IPS-15b (cell line): Measurements from ENCODE around the gene CCNJ.
"Not testable (repeated sequence)": the region's sequence is repeated elsewhere in the genome, so short reads cannot be mapped to it uniquely, and the experiment has no call there.

ENCODE experiments used
- H3K27me3 ChIP-seq: one replicate; pipeline ENCODE4 v1.6.1; 2013; ENCODE audit warnings: low read length; ENCODE audit not compliant: control insufficient read depth, insufficient read depth
- H3K36me3 ChIP-seq: one replicate; pipeline ENCODE4 v1.6.1; 2013; ENCODE audit warnings: low read length; ENCODE audit not compliant: control insufficient read depth, insufficient read depth
- H3K4me1 ChIP-seq: one replicate; pipeline ENCODE4 v1.6.1; 2013; ENCODE audit warnings: mild to moderate bottlenecking, low read length; ENCODE audit not compliant: control insufficient read depth, insufficient read depth
- H3K4me3 ChIP-seq: one replicate; pipeline ENCODE4 v1.5.1; 2013; ENCODE audit warnings: low read depth, low read length
- H3K9ac ChIP-seq: one replicate; pipeline ENCODE4 v1.6.1; 2013; ENCODE audit warnings: low read depth, mild to moderate bottlenecking, low read length
- H3K9me3 ChIP-seq: one replicate; pipeline ENCODE4 v1.6.1; 2013; ENCODE audit warnings: mild to moderate bottlenecking, low read length; ENCODE audit not compliant: control insufficient read depth, insufficient read depth

CCNJ gene

DNA sequence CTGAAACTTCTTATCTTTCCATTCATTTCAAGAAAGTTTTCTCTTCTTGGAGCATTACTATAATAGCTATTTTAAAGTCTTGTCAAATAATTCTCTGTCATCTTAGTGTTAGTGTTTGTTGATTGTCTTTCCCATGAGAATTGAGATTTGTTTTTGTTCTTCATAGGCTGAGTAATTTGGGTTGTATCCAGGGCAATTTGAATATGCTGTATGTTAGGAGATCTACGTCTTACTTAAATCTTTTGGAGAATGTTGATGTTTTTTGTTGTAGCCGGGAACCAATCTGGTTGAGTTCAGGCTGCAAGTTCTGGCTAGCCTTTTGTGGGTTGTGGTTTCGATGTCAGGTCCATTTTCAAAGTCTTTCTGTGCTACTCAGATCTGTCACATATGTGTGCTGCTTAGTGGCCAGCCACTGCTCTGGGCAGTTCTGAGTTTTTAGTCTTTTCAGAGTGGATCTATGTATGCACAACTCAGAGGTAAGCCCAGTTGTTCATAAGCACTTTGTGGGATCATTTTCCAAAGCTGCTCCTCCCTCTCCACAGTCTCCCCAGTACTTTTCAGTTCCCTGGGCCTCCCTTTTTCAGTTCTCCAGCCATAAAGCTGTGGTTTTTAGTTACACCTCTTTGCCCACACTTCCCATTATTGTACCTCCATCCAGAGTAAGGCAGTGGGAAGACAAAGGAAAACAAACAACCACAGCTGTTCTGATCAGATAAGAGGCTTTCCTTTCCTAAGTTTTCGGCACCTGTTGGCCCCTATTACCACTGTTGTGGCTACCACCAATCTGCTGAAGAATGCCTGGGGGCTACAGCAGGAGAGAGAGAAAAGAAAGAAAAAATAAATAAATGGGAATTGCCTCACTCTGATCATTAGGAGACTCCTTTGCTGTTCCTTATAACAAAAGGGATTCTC is 4.7 kb upstream of the CCNJ start:
- Histone ChIP-seq H3K27me3 (peaks cover 13% of the 10 kb centered on the region), H3K4me3 (no peak overlapping the region), H3K9ac (no peak overlapping the region), H3K36me3 (no peaks in the 10 kb centered on the region), H3K4me1 (no peaks in the 10 kb centered on the region), H3K9me3 (no peaks in the 10 kb centered on the region)

DNA sequence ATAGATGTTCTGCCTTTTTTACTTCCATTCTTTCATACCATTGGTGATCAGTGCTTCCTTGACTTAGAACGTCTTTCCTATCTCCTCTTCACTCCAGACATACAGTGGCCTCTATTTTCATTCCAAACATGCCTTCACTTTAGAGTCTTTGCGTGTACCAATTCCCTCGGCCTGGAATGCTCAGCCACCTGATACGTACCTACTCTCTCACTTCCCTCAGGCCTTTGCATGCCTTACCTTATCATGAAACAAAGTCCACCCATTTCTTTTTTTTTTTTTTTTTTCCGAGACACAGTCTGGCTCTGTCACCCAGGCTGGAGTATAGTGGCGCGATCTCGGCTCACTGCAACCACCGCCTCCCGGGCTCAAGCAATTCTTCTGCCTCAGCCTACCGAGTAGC is 2.2 kb upstream of the CCNJ start:
- Histone ChIP-seq H3K36me3 (no peaks in the 10 kb centered on the region), H3K9ac (no peak overlapping the region), H3K4me3 (no peak overlapping the region), H3K9me3 (no peaks in the 10 kb centered on the region), H3K4me1 (peaks cover 8% of the 10 kb centered on the region), H3K27me3 (peaks cover 13% of the 10 kb centered on the region)

DNA sequence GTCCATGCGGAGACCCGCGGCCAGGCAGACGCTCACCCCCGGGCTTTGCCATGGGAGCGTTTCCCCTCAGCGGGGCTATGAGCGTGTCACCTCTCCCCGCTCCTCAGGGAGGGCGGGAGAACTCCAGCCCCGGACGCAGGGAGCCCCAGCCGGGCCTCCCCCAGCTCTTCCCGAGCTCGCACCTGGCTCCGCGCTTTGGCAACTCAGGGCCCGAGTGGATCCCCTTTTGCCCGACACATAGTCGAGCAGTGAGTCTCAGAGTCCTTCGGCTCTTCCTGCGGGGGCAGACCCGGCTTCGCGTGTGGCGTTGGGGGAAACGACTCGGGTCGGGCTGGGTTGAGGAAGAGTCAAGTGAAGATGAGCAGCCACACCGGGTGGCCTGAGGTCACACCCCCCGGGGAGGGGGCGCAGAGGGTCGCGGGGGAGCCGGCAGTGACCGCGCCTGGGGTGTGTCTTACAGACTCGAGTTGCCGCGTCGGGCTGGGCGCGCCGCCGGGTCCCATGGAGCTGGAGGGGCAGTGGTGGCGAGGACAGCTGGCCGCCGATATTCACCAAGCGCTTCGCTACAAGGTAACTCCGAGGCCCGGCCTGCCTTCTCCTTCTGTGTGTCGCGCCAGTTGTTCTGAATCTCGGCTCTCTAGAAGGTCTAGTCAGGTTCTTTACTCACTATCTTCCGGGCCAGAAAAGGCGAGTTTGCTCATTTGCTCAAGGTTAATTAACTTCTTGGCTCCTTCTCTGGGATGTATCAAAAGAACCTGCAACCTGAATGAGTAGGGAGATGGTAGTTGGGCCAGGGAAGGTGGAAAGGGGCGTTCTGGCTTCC is 721 bp downstream of the CCNJ start:
- no peaks in the 10 kb centered on the region for H3K9me3 ChIP-seq

DNA sequence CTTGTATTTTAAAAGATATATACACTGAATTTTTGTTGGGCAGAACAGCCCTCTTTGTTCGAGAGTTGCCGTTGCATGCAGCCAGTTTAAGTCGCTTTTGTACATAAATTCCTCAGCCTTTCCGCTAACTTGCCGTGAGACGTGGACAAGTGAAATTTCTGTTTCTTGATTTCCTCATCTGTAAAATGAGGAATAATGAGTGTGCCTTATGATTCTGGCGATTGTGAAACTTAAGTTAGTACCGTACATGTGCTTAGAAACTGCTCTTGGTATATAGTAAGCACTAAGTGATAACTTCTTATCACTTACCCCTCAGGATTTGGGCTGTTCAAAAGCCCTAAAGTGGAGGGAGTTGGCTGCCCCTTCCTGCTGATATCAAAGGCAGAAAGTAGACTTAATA is 1.4 kb downstream of the CCNJ start:
- Histone ChIP-seq H3K4me1 (peaks cover 10% of the 10 kb centered on the region), H3K36me3 (no peaks in the 10 kb centered on the region), H3K4me3 (peak overlapping the region; percentile 83), H3K9ac (peak overlapping the region; percentile 96), H3K9me3 (no peaks in the 10 kb centered on the region), H3K27me3 (peaks cover 13% of the 10 kb centered on the region)

More for the DNA sequence above, 721 bp downstream of the CCNJ start:
- Histone ChIP-seq H3K9ac (peak overlapping the region; percentile 96), H3K27me3 (peaks cover 13% of the 10 kb centered on the region), H3K36me3 (no peaks in the 10 kb centered on the region), H3K4me3 (peak overlapping the region; percentile 83), H3K4me1 (peaks cover 10% of the 10 kb centered on the region)

DNA sequence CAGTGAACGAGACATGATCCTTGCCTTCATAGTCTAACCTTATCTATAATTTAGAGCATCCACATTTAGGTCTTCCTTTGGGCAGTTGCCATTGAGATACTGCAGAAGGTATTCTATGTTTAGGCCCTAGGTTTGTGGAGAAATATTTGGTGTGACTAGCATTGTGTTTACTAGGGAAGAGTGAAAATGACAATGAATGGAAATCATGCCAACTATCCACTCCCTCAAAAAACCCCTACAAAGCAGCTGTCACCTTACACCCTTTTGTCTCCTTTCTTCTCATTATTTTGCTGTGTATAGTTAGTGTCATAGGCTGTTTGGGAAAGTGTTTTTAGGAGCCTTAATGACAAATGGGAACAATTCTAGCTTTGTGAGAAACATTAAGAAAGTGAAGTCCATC is 3.2 kb downstream of the CCNJ start:
- Histone ChIP-seq H3K27me3 (peaks cover 13% of the 10 kb centered on the region), H3K9me3 (no peaks in the 10 kb centered on the region), H3K9ac (no peak overlapping the region), H3K4me1 (peaks cover 10% of the 10 kb centered on the region), H3K4me3 (no peak overlapping the region), H3K36me3 (no peaks in the 10 kb centered on the region)

DNA sequence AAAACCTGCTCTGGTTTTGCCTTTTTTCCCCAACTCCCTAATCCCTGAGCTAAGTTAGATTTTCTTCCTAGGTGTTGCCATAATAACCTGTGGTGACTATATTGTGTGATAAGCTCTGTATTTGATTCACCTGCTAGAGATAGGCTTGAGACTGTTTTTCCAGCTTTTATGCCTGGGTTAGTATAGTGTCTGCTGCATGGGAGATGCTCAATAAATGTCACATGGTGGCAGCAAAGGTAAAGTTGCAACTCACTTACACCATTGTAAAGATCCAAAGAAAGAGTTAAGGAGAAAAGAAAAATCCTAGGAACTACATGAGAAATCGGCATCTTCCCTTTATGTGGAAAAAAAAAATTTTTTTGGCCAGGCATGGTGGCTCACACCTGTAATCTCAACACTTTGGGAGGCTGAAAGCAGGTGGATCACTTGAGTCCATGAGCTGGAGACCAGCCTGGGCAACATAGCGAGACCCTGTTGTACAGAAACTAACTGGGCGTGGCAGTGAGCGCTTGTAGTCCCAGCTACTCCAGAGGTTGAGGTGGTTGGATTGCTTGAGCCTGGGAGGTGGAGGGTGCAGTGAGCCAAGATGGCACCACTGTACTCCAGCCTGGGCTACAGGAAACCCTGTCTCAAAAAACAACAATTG is 3.7 kb downstream of the CCNJ start:
- no peaks in the 10 kb centered on the region for H3K36me3 ChIP-seq

DNA sequence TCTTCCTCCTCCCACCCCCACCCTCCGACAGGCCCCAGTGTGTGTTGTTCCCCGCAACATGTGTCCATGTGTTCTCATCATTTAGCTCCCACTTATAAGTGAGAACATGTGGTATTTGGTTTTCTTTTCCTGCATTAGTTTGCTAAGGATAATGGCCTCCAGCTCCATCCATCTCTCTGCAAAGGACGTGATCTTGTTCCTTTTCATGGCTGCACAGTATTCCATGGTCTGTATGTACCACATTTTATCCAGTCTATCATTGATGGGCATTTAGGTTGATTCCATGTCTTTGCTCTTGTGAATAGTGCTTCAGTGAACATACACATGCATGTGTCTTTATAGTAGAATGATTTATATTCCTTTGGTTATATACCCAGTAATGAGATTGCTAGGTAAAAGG is 4.5 kb downstream of the CCNJ start:
- not testable (repeated sequence) for H3K27me3 ChIP-seq, H3K4me3 ChIP-seq, H3K36me3 ChIP-seq, H3K9ac ChIP-seq, H3K9me3 ChIP-seq
- H3K4me1 ChIP-seq = peaks cover 10% of the 10 kb centered on the region

More for the DNA sequence above, 3.7 kb downstream of the CCNJ start:
- no peaks in the 10 kb centered on the region for H3K9me3 ChIP-seq
- no peak overlapping the region for H3K9ac ChIP-seq
- H3K4me3 ChIP-seq = no peak overlapping the region
- H3K27me3 ChIP-seq = peaks cover 9% of the 10 kb centered on the region
- H3K4me1 ChIP-seq = peaks cover 10% of the 10 kb centered on the region

DNA sequence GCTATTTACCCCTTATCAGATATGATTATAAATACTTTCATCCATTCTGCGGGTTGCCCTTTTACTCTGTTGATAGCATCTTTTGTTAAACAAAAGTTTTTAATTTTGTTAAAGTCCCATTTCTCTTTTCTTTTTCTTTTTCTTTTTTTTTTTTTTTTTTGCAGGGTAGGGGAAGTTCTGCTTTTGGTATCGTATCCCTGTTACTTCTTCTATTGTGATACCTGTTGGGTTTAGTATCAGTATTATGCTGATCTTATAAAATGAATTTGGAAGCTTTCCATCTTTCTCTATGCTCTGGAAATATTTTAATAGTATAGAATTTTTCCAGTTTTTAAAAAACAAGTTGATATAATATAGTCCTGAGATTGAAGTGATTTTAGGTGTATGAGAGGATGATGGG is 6.0 kb downstream of the CCNJ start:
- peaks cover 10% of the 10 kb centered on the region for H3K4me1 ChIP-seq

DNA sequence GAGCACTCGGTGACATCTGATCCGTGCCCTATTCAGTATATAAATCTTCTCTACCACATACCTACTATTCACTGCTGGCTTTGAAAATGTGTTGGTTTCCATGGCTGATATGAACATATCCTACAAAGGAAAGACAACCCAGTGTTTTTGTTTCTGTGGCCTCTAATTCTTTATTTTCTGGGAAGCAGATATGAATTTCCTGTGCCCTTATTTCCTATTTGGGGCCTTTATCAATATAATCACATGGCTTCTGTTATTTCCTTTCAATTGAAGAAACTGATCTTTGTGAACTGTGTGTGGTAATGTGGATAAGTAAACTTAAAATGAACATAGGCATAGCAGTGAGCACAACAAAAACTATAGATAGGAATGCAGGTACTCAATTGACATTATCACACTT is 10.6 kb downstream of the CCNJ start:
- Histone ChIP-seq H3K36me3 (peaks cover 14% of the 10 kb centered on the region), H3K9ac (no peak overlapping the region), H3K27me3 (no peaks in the 10 kb centered on the region), H3K4me3 (no peak overlapping the region), H3K4me1 (no peaks in the 10 kb centered on the region), H3K9me3 (no peaks in the 10 kb centered on the region)

More for the DNA sequence above, 6.0 kb downstream of the CCNJ start:
- Histone ChIP-seq H3K4me3 (no peak overlapping the region), H3K9ac (no peak overlapping the region), H3K36me3 (no peaks in the 10 kb centered on the region), H3K9me3 (no peaks in the 10 kb centered on the region), H3K27me3 (no peaks in the 10 kb centered on the region)

DNA sequence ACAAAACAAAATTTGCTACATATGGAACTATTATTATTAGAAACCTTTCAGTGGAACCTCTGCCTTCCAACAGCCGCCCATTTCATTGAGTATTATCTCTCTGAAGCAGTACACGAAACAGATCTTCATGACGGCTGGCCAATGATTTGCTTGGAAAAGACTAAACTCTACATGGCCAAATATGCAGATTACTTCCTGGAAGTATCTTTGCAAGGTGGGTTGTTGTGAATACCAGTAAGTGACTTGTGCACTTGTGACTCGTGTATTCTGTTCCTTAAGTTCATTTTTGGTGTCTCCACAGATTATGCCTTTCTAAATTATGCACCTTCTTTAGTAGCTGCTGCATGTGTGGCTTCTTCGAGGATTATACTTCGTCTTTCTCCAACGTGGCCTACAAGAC is 13.4 kb downstream of the CCNJ start:
- Histone ChIP-seq H3K36me3 (peaks cover 14% of the 10 kb centered on the region), H3K4me1 (no peaks in the 10 kb centered on the region), H3K9ac (no peak overlapping the region), H3K9me3 (no peaks in the 10 kb centered on the region), H3K4me3 (no peak overlapping the region), H3K27me3 (no peaks in the 10 kb centered on the region)

DNA sequence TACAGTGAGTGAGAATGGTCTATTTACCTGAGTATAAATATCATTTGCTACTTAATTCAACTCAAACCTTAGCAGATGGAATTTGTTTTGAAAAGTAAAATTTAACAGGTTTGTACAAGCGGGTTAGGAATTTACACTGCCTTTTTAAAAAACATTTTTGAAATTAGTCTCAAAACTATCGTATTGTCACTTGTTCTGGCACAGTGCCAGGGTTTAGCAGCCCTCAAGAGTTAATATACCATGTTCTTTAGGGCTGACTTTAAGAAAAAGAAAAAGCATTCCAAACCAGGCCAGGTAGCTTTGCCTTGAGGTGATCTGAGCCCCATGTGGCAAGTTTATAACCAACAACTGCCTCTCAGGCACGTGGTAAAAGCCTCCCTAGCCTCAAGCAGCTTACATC is 17.8 kb downstream of the CCNJ start:
- H3K9ac ChIP-seq = no peak overlapping the region
- H3K27me3 ChIP-seq = no peaks in the 10 kb centered on the region
- no peak overlapping the region for H3K4me3 ChIP-seq
- H3K4me1 ChIP-seq = no peaks in the 10 kb centered on the region
- peaks cover 14% of the 10 kb centered on the region for H3K36me3 ChIP-seq
- no peaks in the 10 kb centered on the region for H3K9me3 ChIP-seq
